Mammary epithelial cell (primary cell): Measurements from ENCODE around the gene ME2.

Source experiments
- CTCF ChIP-seq, 2 donors: IDR thresholded peaks in 1 of 2; conservative IDR thresholded peaks in 1 of 2; 2 replicates each; pipeline ENCODE4 v1.5.1; 2011 to 2012; ENCODE audit warnings: inconsistent platforms in 2 of 2, low read length in 2 of 2, mild to moderate bottlenecking in 2 of 2, control low read depth in 1 of 2, low read depth in 1 of 2; ENCODE audit not compliant: insufficient read depth in 1 of 2; ENCODE audit errors: extremely low read depth in 1 of 2
- EZH2 ChIP-seq: IDR thresholded peaks from 2 replicates; pipeline ENCODE4 v1.6.1; 2012; ENCODE audit warnings: low read length, inconsistent platforms, borderline replicate concordance

- TF ChIP-seq CTCF (conservative IDR thresholded peaks at IDR 0.05 in 1 of 2, IDR thresholded peaks at IDR 0.05 in 1 of 2; ENCODE audit: extremely low read depth in 1 of 2, insufficient read depth in 1 of 2, low read depth in 1 of 2, low read length in 2 of 2), result no peak
- TF ChIP-seq EZH2, result no peak
Measured at GRCh38 chr18:50994031-50994430, 115.1 kb downstream of the ME2 start.
